ENCODE data around the gene CHCHD4. TPM values are rescaled to one million over a fixed set of nuclear protein-coding genes. Genes with fewer than 3 reads are reported as not detected.

Gene CHCHD4
- polyA plus RNA-seq, 1 donor (not counting 4 experiments of a cell fraction or from before 2014, with no cell fraction given) = 22.1 TPM

- no peak for TF ChIP-seq EZH2 (IDR thresholded peaks at IDR 0.05; ENCODE audit: low read length)
- no peak for TF ChIP-seq CTCF (optimal IDR thresholded peaks at IDR 0.05 in 1 of 3, IDR thresholded peaks at IDR 0.05 in 1 of 3, conservative IDR thresholded peaks at IDR 0.05 in 1 of 3; ENCODE audit: extremely low read depth in 1 of 3, insufficient read depth in 2 of 3, low read length in 3 of 3)
- no peak overlapping the region for H2AFZ ChIP-seq (ENCODE audit: control insufficient read depth, low read length)
- H4K20me1 ChIP-seq (ENCODE audit: control insufficient read depth, extremely low read depth, insufficient read depth, low read length) = peaks cover 25% of the 10 kb centered on the region
- H3K79me2 ChIP-seq (ENCODE audit: control insufficient read depth, insufficient read depth, low read length) = peaks cover 52% of the 10 kb centered on the region
- FAIRE-seq (no peak), DNase-seq (ENCODE audit: low read depth, low spot score) (no peak)
- H3K27ac ChIP-seq (ENCODE audit: control insufficient read depth, insufficient read depth, low read length) = no peak overlapping the region
- peaks cover 50 to 64% of the 10 kb centered on the region in 2 experiments for H3K36me3 ChIP-seq (ENCODE audit: control insufficient read depth in 2 of 2, extremely low read depth in 1 of 2, insufficient read depth in 2 of 2, low read length in 2 of 2)
- dilution Hi-C loops (cut with MboI; ENCODE audit: extremely low pct_ligation_motif_present, low sequenced_read_pairs) = no loop called here
- no peak overlapping the region for H3K4me2 ChIP-seq (ENCODE audit: control insufficient read depth, extremely low read depth, insufficient read depth, low read depth, low read length)
- no peaks in the 10 kb centered on the region for H3K27me3 ChIP-seq (ENCODE audit: control insufficient read depth, extremely low read depth, insufficient read depth, low read length)
- no peaks in the 10 kb centered on the region for H3K9me1 ChIP-seq (ENCODE audit: control insufficient read depth, extremely low read depth, insufficient read depth, low read length)
- H3K4me3 ChIP-seq (ENCODE audit: control insufficient read depth in 2 of 3, extremely low read depth in 1 of 3, insufficient read depth in 2 of 3, low read depth in 1 of 3, low read length in 3 of 3) = no peak overlapping the region
- H3K9ac ChIP-seq (ENCODE audit: control insufficient read depth, extremely low read depth, insufficient read depth, low read length) = no peak overlapping the region
- H3K9me3 ChIP-seq (ENCODE audit: control insufficient read depth, low read depth, low read length) = no peaks in the 10 kb centered on the region
- peaks cover 40% of the 10 kb centered on the region for H3K4me1 ChIP-seq (ENCODE audit: control insufficient read depth, extremely low read depth, insufficient read depth, low read length)
Observed at GRCh38 chr3:14129296-14129695, 4.6 kb upstream of the CHCHD4 start.

GRCh38 chr3:14128724-14129123 lies 4.1 kb upstream of the CHCHD4 start:
- peaks cover 25% of the 10 kb centered on the region for H4K20me1 ChIP-seq (ENCODE audit: control insufficient read depth, extremely low read depth, insufficient read depth, low read length)
- H3K4me2 ChIP-seq (ENCODE audit: control insufficient read depth, extremely low read depth, insufficient read depth, low read depth, low read length) = no peak overlapping the region
- H3K79me2 ChIP-seq (ENCODE audit: control insufficient read depth, insufficient read depth, low read length) = peaks cover 58% of the 10 kb centered on the region
- H3K9me1 ChIP-seq (ENCODE audit: control insufficient read depth, extremely low read depth, insufficient read depth, low read length) = no peaks in the 10 kb centered on the region
- H3K9me3 ChIP-seq (ENCODE audit: control insufficient read depth, low read depth, low read length) = no peaks in the 10 kb centered on the region
- H3K4me3 ChIP-seq (ENCODE audit: control insufficient read depth in 2 of 3, extremely low read depth in 1 of 3, insufficient read depth in 2 of 3, low read depth in 1 of 3, low read length in 3 of 3) = no peak overlapping the region
- no peak overlapping the region for H2AFZ ChIP-seq (ENCODE audit: control insufficient read depth, low read length)
- H3K27me3 ChIP-seq (ENCODE audit: control insufficient read depth, extremely low read depth, insufficient read depth, low read length) = no peaks in the 10 kb centered on the region
- H3K36me3 ChIP-seq (ENCODE audit: control insufficient read depth in 2 of 2, extremely low read depth in 1 of 2, insufficient read depth in 2 of 2, low read length in 2 of 2) = peaks cover 46 to 60% of the 10 kb centered on the region in 2 experiments
- peaks cover 34% of the 10 kb centered on the region for H3K4me1 ChIP-seq (ENCODE audit: control insufficient read depth, extremely low read depth, insufficient read depth, low read length)
- dilution Hi-C loops (cut with MboI; ENCODE audit: extremely low pct_ligation_motif_present, low sequenced_read_pairs) = no loop called here
- TF ChIP-seq CTCF (optimal IDR thresholded peaks at IDR 0.05 in 1 of 3, IDR thresholded peaks at IDR 0.05 in 1 of 3, conservative IDR thresholded peaks at IDR 0.05 in 1 of 3; ENCODE audit: extremely low read depth in 1 of 3, insufficient read depth in 2 of 3, low read length in 3 of 3) (no peak), EZH2 (IDR thresholded peaks at IDR 0.05; ENCODE audit: low read length) (no peak)
- H3K27ac ChIP-seq (ENCODE audit: control insufficient read depth, insufficient read depth, low read length) = no peak overlapping the region
- no peak for FAIRE-seq
- DNase-seq (ENCODE audit: low read depth, low spot score) = no peak
- H3K9ac ChIP-seq (ENCODE audit: control insufficient read depth, extremely low read depth, insufficient read depth, low read length) = no peak overlapping the region

Measured in keratinocyte (primary cell).